ENCODE measurements around the gene DNAJB6.

DNAJB6 gene

DNA sequence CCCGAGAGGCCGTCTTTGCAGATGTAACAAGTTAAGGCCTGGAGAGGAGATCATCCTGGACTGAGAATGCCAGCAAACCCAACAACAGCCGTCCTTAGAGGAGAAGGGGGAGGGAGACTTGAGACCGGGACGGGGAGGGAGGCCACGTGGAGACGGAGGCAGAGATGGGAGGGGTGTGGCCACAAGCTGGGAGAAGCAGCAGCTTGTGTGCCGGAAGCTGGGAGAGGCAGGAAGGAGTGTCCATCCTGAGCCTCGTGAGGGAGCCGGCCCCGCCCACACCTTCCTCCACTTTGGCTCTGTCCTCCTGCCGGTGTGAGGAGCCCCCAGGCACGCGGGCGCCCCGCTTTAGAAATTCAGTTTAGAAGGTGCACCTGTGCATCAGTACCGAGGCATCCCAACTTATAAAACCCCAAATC, 95.7 kb downstream of the DNAJB6 start:
- in situ Hi-C loops (cut with HindIII; ENCODE audit: low sequenced_read_pairs) = no loop called here
- H3K4me3 ChIP-seq (ENCODE audit: low read depth, low read length) = peak overlapping the region; percentile 12
- DNase-seq (ENCODE audit: low read depth, low spot score) = peak; percentile 44
- TF ChIP-seq, protein P1, sequence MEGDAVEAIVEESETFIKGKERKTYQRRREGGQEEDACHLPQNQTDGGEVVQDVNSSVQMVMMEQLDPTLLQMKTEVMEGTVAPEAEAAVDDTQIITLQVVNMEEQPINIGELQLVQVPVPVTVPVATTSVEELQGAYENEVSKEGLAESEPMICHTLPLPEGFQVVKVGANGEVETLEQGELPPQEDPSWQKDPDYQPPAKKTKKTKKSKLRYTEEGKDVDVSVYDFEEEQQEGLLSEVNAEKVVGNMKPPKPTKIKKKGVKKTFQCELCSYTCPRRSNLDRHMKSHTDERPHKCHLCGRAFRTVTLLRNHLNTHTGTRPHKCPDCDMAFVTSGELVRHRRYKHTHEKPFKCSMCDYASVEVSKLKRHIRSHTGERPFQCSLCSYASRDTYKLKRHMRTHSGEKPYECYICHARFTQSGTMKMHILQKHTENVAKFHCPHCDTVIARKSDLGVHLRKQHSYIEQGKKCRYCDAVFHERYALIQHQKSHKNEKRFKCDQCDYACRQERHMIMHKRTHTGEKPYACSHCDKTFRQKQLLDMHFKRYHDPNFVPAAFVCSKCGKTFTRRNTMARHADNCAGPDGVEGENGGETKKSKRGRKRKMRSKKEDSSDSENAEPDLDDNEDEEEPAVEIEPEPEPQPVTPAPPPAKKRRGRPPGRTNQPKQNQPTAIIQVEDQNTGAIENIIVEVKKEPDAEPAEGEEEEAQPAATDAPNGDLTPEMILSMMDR (IDR thresholded peaks at IDR 0.05; ENCODE audit: low read depth, low read length) = no peak

DNA sequence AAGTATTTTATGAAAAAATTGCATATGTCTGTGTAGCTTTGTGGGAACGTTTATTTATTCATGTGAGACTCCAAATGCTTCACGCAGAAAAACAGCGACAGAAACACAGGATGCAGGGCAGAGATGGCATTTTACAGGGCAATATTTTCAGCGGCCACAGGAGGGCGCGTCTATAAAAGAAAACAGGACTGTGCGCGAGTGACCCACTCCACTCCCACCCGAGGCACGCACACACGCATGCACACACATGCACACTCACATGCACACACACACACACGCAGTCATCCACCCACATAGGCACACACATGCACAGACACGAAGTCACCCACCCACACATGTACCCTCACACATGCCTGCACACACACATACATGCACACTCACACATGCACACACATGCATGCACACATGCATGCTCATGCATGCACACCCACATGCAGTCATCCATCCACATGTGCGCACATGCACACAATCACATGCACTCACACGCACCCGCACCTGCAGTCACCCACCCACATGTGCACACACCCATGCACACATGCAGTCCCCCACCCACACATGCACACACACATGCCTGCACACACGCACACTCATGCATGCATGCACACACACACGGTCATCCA, 96.3 kb downstream of the DNAJB6 start:
- in situ Hi-C loops (cut with HindIII; ENCODE audit: low sequenced_read_pairs) = no loop called here
- H3K4me3 ChIP-seq (ENCODE audit: low read depth, low read length) = peak overlapping the region; percentile 12
- DNase-seq (ENCODE audit: low read depth, low spot score) = peak; percentile 35
- TF ChIP-seq, protein P1 (IDR thresholded peaks at IDR 0.05; ENCODE audit: low read depth, low read length) = peak; percentile 78

DNA sequence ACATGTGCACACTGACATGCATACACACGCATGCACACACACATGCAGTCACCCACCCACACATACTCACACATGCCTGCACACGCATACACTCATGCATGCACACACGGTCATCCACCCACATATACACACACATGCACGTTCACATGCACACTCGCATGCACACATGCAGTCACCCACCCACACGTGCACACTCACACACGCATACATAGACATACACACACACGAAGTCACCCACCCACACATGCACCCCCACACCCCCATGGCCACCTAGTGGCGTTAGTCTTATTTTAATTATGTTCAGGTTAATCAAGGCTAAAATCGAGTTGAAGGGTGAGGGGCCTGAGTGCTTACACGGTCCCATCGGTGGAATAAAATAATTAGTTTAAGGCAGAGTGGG, 96.8 kb downstream of the DNAJB6 start:
- in situ Hi-C loops (cut with HindIII; ENCODE audit: low sequenced_read_pairs) = no loop called here
- no peak for DNase-seq (ENCODE audit: low read depth, low spot score)
- no peak overlapping the region for H3K4me3 ChIP-seq (ENCODE audit: low read depth, low read length)
- TF ChIP-seq, protein P1 (IDR thresholded peaks at IDR 0.05; ENCODE audit: low read depth, low read length) = no peak

DNA sequence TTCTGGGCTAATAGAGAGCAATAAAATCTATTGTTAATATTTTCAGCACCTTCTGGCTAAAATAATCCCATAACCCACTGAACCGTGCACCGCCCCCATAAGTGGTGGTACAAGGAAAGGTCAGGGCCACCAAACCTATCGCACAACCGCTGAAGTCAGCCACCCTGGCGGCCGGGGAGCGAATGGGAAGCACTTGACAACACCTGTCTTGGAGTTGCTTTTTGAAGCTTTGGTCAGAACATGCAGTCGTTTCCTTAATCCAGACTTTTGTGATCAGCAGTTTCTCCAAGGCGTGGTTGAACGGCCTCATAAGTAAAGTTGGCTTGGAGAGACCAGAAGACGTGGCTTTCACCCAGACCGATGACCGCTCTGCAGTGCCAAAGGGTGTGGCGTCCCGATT, 97.4 kb downstream of the DNAJB6 start:
- in situ Hi-C loops (cut with HindIII; ENCODE audit: low sequenced_read_pairs) = no loop called here
- no peak overlapping the region for H3K4me3 ChIP-seq (ENCODE audit: low read depth, low read length)
- TF ChIP-seq, protein P1 (IDR thresholded peaks at IDR 0.05; ENCODE audit: low read depth, low read length) = no peak
- DNase-seq (ENCODE audit: low read depth, low spot score) = no peak

DNA sequence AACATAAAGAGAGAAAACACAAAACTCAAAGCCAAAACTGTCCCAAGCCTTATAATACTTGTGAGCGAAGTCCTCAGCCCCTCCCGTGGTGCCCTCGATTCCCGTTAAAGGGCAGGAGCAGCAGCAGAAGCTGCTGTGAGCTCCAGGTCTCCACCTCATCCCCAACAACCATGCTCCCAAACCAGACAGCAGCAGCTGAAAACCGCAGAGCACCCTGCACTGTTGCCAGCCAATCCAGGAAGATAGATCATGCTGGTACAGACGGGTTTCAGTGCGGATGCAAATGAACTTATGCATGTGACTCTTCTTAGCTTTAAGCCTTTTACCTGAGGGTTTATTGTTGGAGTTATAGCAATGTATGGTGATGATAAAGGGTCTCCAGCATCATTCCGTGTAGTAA, 97.9 kb downstream of the DNAJB6 start:
- in situ Hi-C loops (cut with HindIII; ENCODE audit: low sequenced_read_pairs) = no loop called here

DNA sequence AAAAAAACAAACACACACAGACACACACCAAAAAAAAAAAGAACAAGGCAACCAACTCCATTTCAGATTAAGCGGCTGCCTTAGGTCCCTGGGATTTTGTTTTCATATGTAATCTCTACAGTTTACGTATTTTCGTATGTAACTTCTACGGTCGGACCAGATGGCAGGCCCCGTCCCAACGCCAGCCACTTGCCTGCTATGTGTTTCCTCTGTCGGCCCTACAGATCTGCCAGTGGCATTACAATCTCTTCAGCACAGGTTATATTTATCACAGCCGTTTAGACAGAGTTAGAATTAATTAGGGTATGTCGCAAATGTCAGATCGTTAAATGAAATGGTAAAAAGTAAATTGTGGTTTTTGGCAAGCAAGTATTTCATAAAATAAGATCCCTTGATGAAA, 99.3 kb downstream of the DNAJB6 start:
- no peak for DNase-seq (ENCODE audit: low read depth, low spot score)
- TF ChIP-seq, protein P1 (IDR thresholded peaks at IDR 0.05; ENCODE audit: low read depth, low read length) = no peak
- H3K4me3 ChIP-seq (ENCODE audit: low read depth, low read length) = no peak overlapping the region
- in situ Hi-C loops (cut with HindIII; ENCODE audit: low sequenced_read_pairs) = no loop called here

More for the DNA sequence above, 97.9 kb downstream of the DNAJB6 start:
- DNase-seq (ENCODE audit: low read depth, low spot score) = no peak
- TF ChIP-seq, protein P1 (IDR thresholded peaks at IDR 0.05; ENCODE audit: low read depth, low read length) = no peak
- H3K4me3 ChIP-seq (ENCODE audit: low read depth, low read length) = no peak overlapping the region
